HUDEP-2 (cell line): Measurements from ENCODE around the gene ARHGAP10.

Source experiments
- DNase-seq, 76 experiments: peaks; one replicate each; lab custom pipeline; 2025; ENCODE audit not compliant: unreplicated experiment in 76 of 76; lab: John Stamatoyannopoulos, UW

The ARHGAP10 gene

GRCh38 chr4:147730333-147730732 lies 1.6 kb upstream of the ARHGAP10 start:
- DNase-seq = no peak

- DNase-seq = peak in 2 of 76 experiments; percentile 1 to 2
Measured at GRCh38 chr4:147732518-147733235, 789 bp downstream of the ARHGAP10 start.

- no peak for DNase-seq
Measured at GRCh38 chr4:147733716-147734344, 1.9 kb downstream of the ARHGAP10 start.

GRCh38 chr4:147734496-147734895 lies 2.6 kb downstream of the ARHGAP10 start:
- DNase-seq = no peak

GRCh38 chr4:147735413-147736301 lies 3.8 kb downstream of the ARHGAP10 start:
- no peak for DNase-seq

GRCh38 chr4:147736458-147736857 lies 4.6 kb downstream of the ARHGAP10 start:
- DNase-seq = no peak

GRCh38 chr4:147737623-147738022 lies 5.7 kb downstream of the ARHGAP10 start:
- no peak for DNase-seq

GRCh38 chr4:147739239-147739823 lies 7.4 kb downstream of the ARHGAP10 start:
- DNase-seq = no peak

GRCh38 chr4:147740176-147740575 lies 8.3 kb downstream of the ARHGAP10 start:
- DNase-seq = no peak

GRCh38 chr4:147741190-147741788 lies 9.4 kb downstream of the ARHGAP10 start:
- DNase-seq = no peak

- no peak for DNase-seq
Measured at GRCh38 chr4:147747787-147748454, 16.0 kb downstream of the ARHGAP10 start.

- no peak for DNase-seq
Measured at GRCh38 chr4:147749811-147750321, 18.0 kb downstream of the ARHGAP10 start.

GRCh38 chr4:147753047-147753446 lies 21.2 kb downstream of the ARHGAP10 start:
- DNase-seq = no peak

GRCh38 chr4:147754037-147754445 lies 22.2 kb downstream of the ARHGAP10 start:
- DNase-seq = no peak

GRCh38 chr4:147755561-147756295 lies 23.8 kb downstream of the ARHGAP10 start:
- DNase-seq = no peak

- no peak for DNase-seq
Measured at GRCh38 chr4:147756417-147756816, 24.5 kb downstream of the ARHGAP10 start.

- no peak for DNase-seq
Measured at GRCh38 chr4:147760176-147760575, 28.3 kb downstream of the ARHGAP10 start.

GRCh38 chr4:147760695-147761094 lies 28.8 kb downstream of the ARHGAP10 start:
- DNase-seq = no peak

- DNase-seq = no peak
Measured at GRCh38 chr4:147761218-147761883, 29.5 kb downstream of the ARHGAP10 start.
